Muscle of back (tissue), 11 donors: Measurements from ENCODE around the gene SCGB3A1. TPM values are rescaled to one million over a fixed set of nuclear protein-coding genes. Genes with fewer than 3 reads are reported as not detected.

ENCODE experiments used
- DNase-seq, 3 donors: peaks; one replicate each; pipeline versions ENCODE4 v3.0.0 to v3.0.0-alpha.2; 2013
- polyA plus RNA-seq, 10 donors: library from polyadenylated mRNA; unstranded; fragments of 120-200 nt; gene quantifications; one replicate each; pipeline ENCODE4 v1.2.1, GENCODE V29; 2013; ENCODE audit not compliant: insufficient read length in 10 of 10

The SCGB3A1 gene
- polyA plus RNA-seq, 10 donors: 0.47 to 1.8 (median 0.90) TPM

DNA sequence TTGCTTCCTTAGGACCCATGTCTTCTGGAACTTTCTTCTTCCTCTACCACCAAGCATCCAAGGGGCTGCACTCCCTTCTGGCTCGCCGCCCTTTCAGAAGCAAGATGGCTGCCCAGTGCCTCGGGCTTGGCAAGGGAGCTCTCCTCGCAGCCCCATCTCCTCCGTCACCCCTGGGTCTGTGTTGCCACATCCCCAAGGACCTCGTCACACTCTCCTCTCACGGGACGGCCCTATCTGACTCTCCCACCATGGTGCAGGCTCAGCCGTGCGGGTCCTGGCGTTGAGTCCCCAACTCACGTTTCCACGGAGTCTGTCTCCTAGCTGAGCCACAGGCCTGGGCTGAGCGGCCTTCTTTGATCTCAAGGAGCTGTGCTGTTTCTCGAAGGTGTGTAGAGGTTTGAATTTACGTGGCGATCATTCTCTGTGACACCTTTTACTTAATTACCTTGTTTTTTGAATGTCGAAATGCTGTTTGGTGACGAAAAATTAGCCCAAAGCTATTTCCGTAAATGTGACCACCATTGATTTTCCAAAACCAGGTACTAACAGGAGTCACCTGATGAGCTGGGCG is 15.0 kb upstream of the SCGB3A1 start:
- DNase-seq: no peak

DNA sequence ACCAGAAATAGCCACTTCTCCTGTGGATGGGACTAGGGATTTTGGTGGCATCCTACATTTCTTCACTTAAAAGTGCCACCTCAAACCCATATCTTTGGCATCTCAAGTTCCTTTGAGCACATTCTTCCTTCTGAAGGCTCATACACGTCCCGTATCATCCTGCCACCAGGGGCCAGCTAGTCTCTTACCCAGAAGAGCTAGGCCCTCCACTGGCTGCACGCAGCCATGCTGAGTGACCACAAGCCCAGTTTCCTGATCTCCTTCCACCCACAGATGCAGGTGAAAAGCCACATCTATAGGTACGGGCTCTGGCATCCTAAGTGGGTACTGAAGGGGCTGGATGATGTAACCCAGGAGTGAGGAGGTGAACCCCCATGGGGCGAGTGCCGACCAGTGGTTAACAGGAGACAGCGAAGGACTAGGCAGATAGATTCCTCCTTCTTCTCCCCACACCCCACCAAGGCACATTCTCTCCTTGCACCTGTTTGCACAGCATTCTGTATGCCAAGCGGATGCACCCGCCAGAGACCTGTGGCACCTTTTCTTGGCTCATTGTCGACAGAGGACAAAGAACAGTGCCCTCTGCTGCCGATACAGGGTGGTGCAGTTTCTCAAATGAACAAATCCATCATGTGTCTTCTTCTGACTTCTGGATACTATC is 14.4 kb upstream of the SCGB3A1 start:
- DNase-seq: peak in 2 of 3 donors; percentile 18 to 41

DNA sequence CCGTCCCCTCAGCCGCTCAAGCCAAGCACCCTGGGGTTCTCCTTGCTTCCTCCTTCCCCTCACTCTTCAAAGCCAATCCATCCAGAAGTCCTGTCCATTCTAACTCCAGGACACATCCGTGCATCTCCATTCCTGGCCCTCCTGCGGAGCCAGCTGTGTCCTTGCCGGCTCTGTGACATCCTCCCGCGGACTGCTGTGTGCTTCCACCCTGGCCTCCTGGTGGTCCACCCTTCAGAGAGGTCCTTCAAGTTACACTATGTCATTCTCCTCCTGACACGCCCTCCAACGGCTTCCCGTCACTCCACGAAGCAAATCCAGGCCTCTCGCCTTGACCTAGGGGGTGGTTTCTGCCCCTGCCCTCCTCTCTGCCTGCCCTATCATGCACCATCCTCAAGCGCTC is 13.0 kb upstream of the SCGB3A1 start:
- no peak for DNase-seq

DNA sequence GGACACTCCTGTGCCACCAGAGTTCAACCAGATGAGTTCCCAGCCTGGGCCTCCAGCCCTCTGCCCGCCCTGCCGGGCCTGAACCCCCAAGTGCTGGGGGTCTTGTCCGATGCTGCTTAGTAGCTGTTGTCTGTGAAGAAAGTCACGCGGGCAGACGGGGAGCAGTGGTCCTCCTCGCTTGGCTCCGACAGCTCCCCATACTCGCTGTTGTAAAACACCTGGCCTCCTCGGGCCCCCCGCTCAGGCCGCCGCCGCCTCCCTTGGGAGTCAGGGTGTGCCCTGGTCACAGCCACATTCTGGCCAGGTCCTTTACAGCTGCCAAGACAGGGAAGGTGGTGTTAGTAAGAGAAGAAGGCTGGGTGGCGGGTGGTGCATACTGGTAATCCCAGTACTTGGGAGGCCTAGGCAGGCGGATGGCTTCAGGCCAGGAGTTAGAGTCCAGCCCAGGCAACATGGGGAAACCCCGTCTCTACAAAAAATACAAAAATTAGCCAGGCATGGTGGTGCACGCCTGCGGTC is 11.8 kb upstream of the SCGB3A1 start:
- no peak for DNase-seq

DNA sequence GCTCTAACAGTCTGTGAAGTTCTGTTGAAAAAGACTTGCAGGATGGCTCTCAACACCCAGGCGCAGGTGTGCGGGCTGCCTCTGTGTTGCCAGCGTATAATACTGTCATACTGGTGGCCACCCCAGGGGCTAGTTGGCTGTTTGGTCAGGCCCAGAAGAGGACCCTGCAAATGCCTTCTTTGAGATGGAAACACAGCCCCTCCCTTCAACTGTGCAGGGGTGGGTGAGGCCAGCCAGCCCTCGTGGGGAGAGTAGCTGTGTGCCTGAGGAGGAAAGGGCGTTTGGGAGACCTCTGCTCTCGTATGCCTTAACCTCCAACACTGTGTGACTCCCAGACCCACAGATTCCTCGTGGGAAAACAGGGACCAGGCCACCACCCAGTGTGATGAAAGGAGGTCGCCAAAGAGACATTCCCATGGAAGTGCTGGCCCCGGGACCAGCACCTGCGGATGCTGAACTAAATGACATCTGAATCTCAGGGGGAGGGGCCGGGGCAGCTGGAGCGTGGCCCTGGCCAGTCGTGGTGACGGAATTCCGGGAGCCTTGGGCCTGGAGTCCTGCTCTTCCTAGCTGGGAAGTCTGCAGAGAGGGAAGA is 11.3 kb upstream of the SCGB3A1 start:
- DNase-seq: no peak

DNA sequence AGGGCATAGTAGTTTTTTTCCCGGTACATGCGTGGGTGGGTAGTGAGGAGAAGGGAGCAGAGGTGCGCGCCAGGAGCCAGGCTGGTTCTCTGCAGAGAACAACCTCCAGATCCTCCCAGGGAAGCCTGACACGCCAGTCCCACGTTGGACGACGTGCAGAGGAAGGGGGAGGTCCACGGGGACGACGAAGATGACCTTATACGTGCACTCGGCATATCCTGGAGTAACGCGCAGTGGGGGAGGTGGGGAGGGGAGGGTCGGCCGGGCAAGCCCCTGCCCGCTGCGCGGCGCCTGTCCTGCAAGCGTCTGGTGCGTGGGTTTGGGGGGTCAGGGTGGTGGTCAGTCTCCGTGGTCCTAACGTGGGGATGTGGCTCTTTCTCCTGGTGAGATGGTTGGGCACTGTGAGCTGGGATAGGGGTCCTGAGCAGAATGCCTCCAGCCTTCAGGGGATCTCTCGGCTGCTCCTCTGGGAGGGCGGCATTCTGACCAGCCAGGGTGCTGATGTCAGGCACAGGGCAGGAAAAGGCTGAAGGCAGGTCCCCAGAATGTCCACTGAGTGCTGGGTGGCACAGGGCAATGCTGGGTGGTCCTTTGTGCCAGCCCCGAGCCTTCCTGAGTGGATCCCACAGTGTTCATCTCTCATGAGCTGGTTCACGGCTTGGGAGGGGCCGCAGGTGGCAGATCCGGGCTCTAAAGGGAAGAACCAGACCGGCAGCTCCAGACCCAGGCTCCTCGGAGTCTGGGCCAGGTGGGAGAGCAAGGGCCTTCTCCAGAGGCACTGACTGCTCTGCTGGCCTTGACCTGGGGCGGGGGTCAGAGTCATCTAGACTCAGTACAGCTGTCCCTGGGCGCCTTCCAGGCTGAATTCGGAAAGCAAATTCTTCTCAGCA is 10.5 kb upstream of the SCGB3A1 start:
- DNase-seq: no peak

DNA sequence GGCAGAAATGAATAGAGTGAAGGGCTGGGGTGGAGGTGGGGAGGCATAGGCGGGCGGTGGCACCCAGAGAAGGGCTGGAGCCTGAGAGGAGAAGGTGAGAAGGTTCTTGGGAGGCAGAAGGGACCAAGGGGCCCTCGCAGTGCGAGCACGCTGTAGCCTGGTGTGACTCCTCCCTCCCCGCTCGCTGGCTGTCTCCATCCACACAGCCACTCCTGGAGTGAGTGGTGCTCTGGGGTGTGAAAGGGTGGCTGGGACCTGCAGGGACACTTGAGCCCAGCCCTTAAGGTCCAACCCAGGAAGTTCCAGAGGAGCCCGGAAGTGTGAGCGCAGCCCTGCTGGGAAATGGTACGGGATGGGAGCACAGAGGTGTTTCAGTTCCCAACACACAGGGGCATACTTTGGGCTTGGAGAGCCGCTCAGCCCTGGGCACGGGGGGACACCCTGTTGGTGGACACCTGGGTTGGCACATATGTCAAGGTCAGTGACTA is 9.3 kb upstream of the SCGB3A1 start:
- DNase-seq: no peak

DNA sequence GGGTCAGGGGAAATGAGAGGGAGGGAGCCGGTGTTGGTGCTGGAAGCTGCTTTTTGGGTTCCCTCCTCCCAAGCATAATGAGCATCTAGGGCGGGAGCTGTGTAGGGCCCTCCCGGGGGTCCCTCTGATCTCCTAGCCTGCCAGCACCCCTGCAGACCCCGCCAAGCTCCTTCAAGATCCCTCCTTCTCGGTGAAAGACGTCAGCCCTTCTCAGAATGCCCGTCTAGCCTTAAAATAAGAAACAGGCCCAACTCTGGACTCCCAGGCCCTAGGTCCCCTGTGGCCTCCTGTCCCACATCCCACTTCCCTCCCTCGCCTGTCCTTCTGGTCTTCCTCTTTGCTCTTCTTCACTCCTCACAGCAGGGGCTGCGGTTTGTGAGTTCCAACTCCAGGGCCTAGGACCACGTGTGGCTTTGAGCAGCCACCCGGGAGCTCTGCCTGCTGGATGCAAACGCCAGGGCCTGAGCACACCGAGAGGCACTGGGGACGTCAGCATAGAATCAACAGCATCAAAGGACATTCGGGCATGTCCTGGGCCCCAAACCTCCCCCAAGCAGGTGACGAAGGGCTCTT is 8.8 kb upstream of the SCGB3A1 start:
- no peak for DNase-seq

DNA sequence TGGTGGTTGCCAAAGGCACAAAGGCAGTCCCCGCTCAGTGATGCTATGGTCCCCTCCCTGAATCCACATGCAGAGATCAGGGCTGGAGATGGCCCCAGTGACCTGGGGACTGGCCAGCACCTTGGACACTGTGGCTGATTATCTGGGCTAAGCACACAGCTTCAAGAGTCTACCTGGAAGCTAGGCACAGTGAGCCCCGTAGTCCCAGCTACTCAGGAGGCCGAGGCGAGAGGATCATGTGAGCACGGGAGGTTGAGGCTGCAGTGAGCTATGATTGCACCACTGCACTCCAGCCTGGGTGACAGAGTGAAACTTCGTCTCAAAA is 8.3 kb upstream of the SCGB3A1 start:
- DNase-seq: no peak

DNA sequence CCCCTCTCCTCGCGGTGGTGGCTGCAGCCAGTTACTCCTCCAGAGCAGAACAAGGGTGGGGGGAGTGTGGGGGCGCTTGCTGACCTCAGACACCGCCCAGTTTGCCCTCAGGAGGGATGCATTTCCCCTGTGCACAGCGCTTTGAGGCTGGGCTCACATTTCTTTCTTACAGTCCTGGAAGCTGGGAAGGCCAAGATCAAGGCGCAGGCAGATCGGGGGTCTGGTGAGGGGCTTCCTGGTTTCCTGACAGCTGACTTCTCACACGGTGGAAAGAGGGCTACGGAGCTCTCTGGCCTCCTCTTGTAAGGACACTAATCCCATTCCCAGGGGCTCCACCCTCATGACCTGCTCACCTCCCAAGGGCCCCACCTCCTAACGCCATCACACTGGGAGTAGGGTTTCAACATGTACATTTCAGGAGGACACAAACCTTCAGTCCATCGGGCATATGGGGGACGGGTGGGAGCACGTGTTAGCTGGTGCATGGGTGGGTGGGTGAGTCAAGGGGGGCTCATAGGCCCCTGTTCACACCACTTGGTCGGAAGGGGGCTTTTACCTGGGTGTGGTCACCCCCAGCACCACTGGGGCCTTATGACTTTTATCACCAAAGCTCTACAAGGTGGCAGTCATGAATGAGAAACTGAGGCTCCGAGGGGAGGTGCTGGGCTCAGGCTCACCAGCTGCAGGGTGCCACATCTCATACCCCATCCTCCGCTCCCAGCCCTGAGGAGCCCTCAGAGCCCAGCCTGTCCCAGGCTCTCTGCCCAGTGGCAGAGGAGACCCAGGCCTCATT is 7.7 kb upstream of the SCGB3A1 start:
- no peak for DNase-seq

DNA sequence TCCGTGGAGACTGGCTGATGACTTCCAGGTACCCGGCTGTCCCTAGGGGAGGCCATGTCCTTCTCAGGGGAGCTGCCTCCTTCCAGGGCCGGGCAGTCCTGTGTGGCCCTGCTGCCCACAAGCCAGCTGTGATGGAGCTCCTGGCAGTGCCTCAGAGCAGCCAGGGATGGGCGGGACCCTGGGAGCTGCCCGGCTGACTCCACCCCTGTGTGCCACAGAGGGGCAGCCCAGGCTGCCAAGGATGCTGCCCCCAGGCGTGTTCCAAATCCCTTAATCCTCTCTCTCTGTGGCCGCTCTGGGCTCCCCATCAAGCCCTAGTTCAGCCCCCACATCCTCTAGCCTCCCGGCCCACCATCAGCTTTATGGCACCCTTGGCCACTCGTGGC is 7.0 kb upstream of the SCGB3A1 start:
- DNase-seq: no peak

DNA sequence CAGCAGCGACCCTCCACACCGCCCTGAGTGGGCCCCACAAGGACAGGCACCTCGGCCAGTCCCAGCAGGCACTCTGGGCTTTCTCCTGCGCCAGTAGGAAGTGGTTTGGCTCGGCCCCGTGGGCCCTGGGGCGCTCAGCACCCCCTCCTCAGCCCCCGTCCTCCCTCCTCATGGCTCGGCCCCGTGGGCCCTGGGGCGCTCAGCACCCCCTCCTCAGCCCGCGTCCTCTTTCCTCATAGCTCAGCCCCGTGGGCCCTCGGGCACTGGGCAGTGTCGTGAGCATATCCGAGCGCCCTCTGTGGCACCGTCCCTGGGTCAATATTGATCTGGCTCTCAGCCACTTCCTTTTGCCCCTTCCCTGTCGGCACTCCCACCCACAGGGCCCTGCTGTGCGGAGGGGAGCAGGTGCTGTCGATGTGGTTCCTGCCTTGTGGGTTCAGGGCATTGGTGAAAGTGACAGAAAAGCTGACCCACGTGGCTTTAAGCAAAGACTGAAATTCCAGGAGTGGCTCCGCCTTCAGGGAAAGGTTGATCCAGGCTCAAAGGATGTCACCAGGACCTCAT is 5.5 kb upstream of the SCGB3A1 start:
- DNase-seq: no peak

DNA sequence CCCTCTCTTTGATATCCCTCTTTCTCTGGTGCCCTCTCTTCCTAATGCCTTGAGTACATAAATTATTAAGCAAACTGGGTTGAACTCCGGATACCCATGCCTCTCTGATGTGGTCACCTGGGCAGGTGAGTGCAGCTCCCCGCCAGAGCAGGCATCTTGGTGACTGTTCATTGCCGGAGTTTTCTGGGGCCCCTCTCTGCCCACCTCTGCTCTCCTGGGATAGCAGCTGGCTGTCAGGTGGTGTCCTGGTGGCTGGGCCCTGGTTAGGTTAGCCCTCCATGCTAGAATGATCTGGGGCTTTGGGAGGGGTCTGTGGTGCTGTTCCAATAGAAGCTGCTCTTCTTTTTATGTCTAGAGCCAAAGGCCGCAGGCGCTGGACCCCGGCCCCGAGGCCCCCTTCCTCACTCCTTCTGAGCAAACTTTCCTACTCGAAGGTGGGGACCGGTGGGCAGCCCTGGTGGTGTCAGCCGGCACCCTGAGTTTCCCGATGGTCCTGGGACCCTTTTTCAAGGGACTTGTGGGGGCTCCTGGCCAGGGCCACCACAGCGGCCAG is 4.9 kb upstream of the SCGB3A1 start:
- DNase-seq: no peak

DNA sequence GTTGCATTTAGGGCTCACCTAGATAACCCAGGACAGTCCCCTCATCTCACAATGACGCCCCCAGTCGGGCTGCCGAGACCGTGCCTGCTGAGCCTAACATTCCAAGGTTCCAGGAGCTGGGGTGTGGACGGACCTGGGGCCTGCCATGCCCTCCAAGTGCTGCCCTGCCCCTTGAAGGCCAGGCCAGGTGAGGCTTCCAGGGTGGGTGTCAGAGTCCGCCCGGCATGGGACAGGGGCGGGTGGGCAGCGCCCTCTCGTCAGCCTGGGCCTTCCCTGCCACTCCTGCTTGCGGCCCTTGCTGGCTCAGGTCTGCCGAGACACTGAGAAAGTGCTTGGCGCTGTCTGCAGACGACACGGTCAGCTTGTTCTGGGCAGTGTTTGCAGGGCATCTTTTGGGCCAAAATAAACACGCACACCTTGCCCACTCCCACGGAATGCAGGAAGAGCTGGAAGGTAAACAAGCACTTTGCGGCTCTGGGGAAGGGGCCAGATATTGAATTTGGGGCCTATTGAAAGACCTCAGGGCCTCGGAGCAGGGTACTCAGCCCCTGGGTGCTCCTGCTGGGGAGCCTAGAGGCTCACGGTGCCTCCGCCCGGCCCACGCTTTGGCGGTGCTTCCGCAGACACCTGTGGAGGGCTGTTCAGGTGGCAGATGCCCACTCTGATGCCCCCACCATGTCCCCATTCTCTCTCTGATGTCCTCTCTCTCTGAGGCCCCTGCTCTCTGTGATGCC is 4.2 kb upstream of the SCGB3A1 start:
- DNase-seq: no peak

DNA sequence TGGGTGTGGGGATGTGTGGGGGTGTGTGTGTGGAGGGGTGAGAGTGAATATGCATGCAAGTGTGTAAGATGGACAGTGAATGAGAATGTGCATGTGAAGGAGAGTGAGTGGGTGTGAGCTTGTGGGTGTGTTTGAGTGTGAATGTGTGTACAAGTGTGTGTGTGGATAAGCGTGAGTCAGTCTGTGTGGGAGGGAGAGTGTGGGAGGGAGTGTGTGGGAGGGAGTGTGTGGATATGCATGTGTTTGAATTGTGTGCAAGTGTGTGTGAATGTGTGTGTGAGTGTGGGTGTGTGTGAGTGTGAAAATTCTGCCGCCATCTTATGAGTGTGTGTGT is 3.7 kb upstream of the SCGB3A1 start:
- no peak for DNase-seq

DNA sequence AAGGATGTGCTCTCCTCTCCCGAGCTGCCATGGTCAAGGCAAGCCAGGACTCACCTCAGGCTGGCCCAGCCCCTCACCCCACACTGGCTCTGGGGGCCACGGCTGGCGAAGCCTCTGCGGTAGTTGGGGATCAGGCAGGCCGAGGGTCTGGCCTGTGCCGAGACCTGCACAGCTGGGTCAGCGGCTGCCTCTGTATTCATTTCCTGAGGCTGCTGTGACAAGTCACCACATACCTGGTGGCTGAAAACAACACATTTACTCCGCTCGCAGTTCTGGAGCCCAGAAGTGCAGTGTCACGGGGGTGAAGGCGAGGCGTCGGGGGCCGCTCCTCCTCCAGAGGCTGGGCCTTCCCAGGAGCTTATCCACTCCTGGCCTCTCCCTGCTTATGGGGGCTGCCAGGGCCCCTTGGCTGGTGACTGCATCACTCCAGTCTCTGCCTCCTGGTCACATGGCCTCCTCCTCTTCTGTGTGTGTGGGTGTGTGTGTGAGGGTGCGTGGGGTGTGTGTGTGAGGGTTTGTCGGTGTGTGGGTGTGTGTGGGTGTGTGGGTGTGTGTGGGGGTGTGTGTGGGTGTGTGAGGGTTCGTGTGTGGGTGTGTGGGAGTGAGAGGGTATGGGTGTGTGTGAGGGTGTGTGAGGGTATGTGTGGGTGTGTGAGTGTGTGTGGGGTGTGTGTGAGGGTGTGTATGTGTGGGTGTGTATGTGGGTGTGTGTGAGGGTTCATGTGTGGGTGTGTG is 3.2 kb upstream of the SCGB3A1 start:
- DNase-seq: no peak

DNA sequence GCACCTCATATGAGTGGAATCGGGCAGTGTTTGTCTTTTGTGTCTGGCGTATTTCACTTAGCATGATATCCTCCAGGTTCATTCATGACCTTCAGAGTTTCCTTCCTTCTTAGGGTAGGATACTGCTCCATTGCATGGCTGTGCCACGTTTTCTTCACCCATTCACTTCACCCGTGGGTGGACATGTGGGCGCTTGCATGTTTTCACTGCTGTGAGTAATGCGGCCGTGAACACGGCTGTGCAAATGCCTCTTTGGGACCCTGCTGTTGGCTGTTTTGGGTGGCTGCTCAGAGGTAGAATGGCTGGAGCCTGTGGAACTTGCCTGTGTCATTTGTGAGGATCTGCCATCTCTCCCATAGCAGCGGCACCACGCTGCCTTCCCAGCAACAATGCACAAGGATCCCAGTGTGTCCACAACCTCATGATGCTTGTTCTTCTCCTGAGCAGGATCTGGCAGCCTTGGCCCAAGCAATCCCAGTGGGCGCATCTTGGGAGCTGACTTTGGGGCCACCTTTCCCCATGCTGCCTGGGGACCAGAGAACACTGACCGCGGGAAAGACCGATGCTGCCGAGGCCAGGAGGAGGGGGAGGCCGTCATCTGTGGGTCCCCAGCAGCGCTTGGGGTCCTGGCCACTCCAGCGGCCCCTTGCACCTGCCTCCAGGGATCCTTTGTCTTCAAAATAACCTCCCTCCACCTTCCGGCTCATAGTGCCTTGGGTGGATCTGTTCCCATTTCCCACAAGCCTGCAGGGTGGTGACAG is 2.3 kb upstream of the SCGB3A1 start:
- DNase-seq: no peak

DNA sequence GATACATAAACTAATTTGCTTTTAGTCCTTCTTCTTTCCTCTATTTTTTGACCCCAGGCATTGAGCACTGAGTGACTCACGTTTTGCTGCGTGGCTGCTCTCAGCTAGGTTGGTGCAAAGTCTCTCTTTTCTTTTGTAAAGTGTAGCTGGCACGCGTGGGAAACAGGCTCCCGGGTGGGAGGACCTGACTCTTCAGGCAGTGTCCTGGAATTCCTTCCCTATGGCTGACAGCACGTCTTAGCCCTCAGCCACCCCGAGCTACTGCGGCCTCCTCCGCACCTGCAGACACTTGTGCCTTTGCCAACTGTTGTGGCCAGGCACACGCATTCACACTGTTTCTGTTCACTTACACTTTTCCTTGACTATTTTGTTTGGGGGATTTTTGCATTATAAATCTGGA is 877 bp upstream of the SCGB3A1 start:
- DNase-seq: no peak
